Mesendoderm (in vitro differentiated cells): ENCODE measurements around the gene TIA1.

Experiments used
- DNase-seq: peaks from one replicate; pipeline ENCODE4 v3.0.0; 2013
- H2AK5ac ChIP-seq: 2 replicates; pipeline ENCODE4 v1.6.1; 2013; ENCODE audit warnings: low read length, inconsistent platforms
- H2BK120ac ChIP-seq: 2 replicates; pipeline ENCODE4 v1.6.1; 2013; ENCODE audit warnings: low read depth, mild to moderate bottlenecking, low read length, moderate library complexity, mixed read lengths
- H2BK15ac ChIP-seq: replicated peaks from 2 replicates; pipeline ENCODE4 v1.6.1; 2013; ENCODE audit warnings: low read depth, mild to moderate bottlenecking, moderate library complexity
- H2BK5ac ChIP-seq: 2 replicates; pipeline ENCODE4 v1.6.1; 2013; ENCODE audit warnings: low read length, inconsistent platforms
- H3K18ac ChIP-seq: 2 replicates; pipeline ENCODE4 v1.6.1; 2013; ENCODE audit warnings: mild to moderate bottlenecking, low read length, mixed read lengths
- H3K23ac ChIP-seq: one replicate; pipeline ENCODE4 v1.6.1; 2013; ENCODE audit warnings: low read length
- H3K27ac ChIP-seq: 2 replicates; pipeline ENCODE4 v1.5.1; 2013; ENCODE audit warnings: low read depth, mild to moderate bottlenecking, inconsistent platforms, low read length, moderate library complexity
- H3K27me3 ChIP-seq: 2 replicates; pipeline ENCODE4 v1.6.1; 2013; ENCODE audit warnings: low read length, control low read depth, mild to moderate bottlenecking, inconsistent platforms; ENCODE audit not compliant: insufficient read depth, poor library complexity
- H3K36me3 ChIP-seq: 2 replicates; pipeline ENCODE4 v1.6.1; 2013; ENCODE audit warnings: low read length, inconsistent platforms; ENCODE audit not compliant: control insufficient read depth, insufficient read depth
- H3K4ac ChIP-seq: one replicate; pipeline ENCODE4 v1.6.1; 2013; ENCODE audit warnings: low read depth, mild to moderate bottlenecking, low read length, moderate library complexity
- H3K4me1 ChIP-seq: 2 replicates; pipeline ENCODE4 v1.6.1; 2013; ENCODE audit warnings: low read depth, low read length, inconsistent platforms; ENCODE audit not compliant: control insufficient read depth
- H3K4me2 ChIP-seq: 2 replicates; pipeline ENCODE4 v1.6.1; 2013; ENCODE audit warnings: low read length
- H3K4me3 ChIP-seq: 2 replicates; pipeline ENCODE4 v1.5.1; 2013; ENCODE audit warnings: mild to moderate bottlenecking, low read length
- H3K56ac ChIP-seq: one replicate; pipeline ENCODE4 v1.6.1; 2013; ENCODE audit warnings: low read length
- H3K79me1 ChIP-seq: 2 replicates; pipeline ENCODE4 v1.6.1; 2013; ENCODE audit warnings: low read length, inconsistent platforms
- H3K79me2 ChIP-seq: 2 replicates; pipeline ENCODE4 v1.6.1; 2013; ENCODE audit warnings: mild to moderate bottlenecking, low read length; ENCODE audit not compliant: control insufficient read depth, insufficient read depth
- H3K9ac ChIP-seq: 2 replicates; pipeline ENCODE4 v1.6.1; 2013; ENCODE audit warnings: low read length, inconsistent platforms
- H4K5ac ChIP-seq: one replicate; pipeline ENCODE4 v1.6.1; 2013; ENCODE audit warnings: low read length
- H4K8ac ChIP-seq: one replicate; pipeline ENCODE4 v1.6.1; 2013; ENCODE audit warnings: low read depth, mild to moderate bottlenecking, control low read depth, low read length, moderate library complexity
- WGBS: extraction: QIAGEN DNeasy Blood & Tissue Kit; methylation state at CpG from one replicate; pipeline ENCODE4 v1.1.7; 2013; ENCODE audit warnings: low lambda C conversion rate, missing lambda C conversion rate; ENCODE audit not compliant: insufficient coverage; ENCODE audit errors: extremely low coverage; 5-methylcytosine and 5-hydroxymethylcytosine counted together

Gene TIA1

DNA sequence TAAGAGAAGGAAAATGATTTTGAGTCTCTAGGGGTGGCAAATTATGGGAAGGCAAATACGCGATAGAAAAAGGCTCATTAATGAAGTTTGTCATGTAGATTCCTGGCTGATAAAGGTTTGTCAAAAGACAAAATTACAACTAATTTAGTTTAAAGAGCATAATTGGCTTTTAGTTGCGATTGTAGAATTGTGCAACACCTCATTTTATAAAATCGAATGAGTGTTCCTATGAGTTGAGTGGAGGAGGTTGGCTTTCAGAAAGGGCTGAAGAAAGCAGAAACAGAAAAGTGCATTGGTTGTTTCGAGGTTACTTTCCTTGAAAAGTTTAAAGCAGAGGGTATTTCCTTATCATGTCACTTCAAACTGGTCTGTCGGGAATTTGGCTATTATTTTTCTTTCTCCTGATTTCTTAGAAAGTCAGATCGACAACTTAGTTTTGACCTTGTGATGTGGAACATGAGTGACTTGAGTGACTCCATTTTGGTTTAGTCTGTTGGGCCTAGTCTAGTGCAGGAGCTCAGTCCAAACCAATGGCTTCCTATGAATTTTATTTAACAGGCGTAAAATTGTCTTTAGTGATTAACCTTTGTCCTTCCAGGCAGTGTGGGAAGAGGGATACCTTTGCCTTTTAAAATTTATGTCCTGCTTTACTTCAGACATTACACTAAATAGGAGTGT, 7.3 kb upstream of the TIA1 start:
- Histone ChIP-seq H4K5ac (no peak overlapping the region), H3K79me1 (no peaks in the 10 kb centered on the region)
- WGBS = 100% methylated on average over 2 of the region's 8 CpGs

DNA sequence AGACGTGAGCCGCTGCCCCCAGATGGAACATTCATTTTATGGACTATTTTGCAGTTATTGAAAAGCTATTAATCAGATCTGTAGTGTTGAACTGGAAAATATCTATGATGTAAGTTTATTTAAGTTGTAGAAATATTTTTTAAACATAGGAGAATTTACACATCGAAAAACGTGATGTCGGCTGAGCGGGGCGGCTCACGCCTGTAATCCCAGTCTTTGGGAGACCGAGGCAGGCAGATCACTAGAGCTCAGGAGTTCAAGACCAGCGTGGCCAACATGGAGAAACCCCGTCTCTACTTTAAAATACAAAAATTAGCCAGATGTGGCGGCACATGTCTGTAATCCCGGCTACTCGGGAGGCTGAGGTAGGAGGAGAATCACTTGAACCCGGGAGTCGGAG, 2.0 kb upstream of the TIA1 start:
- Histone ChIP-seq H3K56ac (no peak overlapping the region), H2AK5ac (no peak overlapping the region), H3K9ac (no peak overlapping the region), H3K36me3 (no peaks in the 10 kb centered on the region), H3K4me1 (no peaks in the 10 kb centered on the region), H2BK15ac (no peak overlapping the region), H2BK120ac (no peak overlapping the region), H3K4me2 (no peak overlapping the region), H3K27ac (no peak overlapping the region), H3K4me3 (no peak overlapping the region), H3K23ac (no peak overlapping the region), H4K5ac (no peak overlapping the region), H3K18ac (no peak overlapping the region), H4K8ac (no peak overlapping the region), H3K79me1 (no peaks in the 10 kb centered on the region), H3K27me3 (no peaks in the 10 kb centered on the region), H3K4ac (no peak overlapping the region), H3K79me2 (peaks cover 28% of the 10 kb centered on the region), H2BK5ac (no peak overlapping the region)
- 100% methylated on average over 3 of the region's 16 CpGs for WGBS
- no peak for DNase-seq

More for the DNA sequence above, 7.3 kb upstream of the TIA1 start:
- no peak overlapping the region for H2BK5ac ChIP-seq
- no peak overlapping the region for H3K4ac ChIP-seq
- H3K4me1 ChIP-seq = no peaks in the 10 kb centered on the region
- no peak overlapping the region for H4K8ac ChIP-seq
- no peaks in the 10 kb centered on the region for H3K79me2 ChIP-seq
- no peak overlapping the region for H3K4me3 ChIP-seq
- no peak overlapping the region for H3K56ac ChIP-seq
- no peak overlapping the region for H3K18ac ChIP-seq
- no peak overlapping the region for H3K27ac ChIP-seq
- H3K27me3 ChIP-seq = no peaks in the 10 kb centered on the region
- no peak overlapping the region for H3K4me2 ChIP-seq
- peaks cover 2% of the 10 kb centered on the region for H3K36me3 ChIP-seq
- no peak overlapping the region for H2AK5ac ChIP-seq
- no peak for DNase-seq
- H3K9ac ChIP-seq = no peak overlapping the region
- no peak overlapping the region for H2BK15ac ChIP-seq
- no peak overlapping the region for H3K23ac ChIP-seq
- no peak overlapping the region for H2BK120ac ChIP-seq

DNA sequence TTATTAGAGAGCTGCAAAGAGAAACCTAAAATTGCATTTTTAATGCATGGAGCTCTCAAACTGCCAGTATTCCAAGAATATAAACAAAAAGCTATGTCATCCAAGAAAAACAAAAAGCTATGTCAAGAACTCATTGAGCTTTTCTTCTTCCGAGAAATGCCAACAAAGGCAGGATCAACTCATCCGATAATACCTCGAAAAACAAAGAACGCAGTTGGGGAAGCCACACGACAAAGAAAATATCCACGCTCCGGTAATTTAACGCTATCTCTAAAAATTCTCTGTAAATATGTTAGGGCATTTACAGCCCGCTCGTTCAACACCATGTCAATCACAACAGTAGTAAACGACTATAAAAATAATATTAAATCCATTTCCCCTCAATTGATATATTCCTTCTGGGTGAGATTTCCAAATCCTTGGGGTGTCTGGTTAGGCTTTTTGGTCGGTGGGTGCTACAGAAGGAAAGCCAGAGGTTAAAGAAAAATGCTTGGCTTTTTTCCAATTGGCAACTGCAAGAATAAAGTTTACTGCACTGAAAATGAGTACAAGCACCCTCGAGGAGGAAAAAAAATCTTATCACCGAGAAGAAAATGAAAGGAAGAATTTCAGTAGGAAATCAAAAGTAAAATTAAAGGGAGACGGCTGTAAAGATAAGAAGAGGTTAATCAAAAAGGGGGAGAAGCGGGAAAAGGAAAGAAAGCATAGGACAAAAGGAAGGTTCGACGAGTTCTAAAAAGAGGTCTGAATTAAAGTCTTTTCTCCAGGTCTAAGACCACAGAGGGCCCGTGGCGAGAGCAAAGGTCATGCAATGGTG, 856 bp downstream of the TIA1 start:
- no peak overlapping the region for H4K8ac ChIP-seq
- no peak for DNase-seq
- peak overlapping the region; percentile 97 for H2BK5ac ChIP-seq
- peak overlapping the region; percentile 97 for H3K23ac ChIP-seq
- peaks cover 6% of the 10 kb centered on the region for H3K4me1 ChIP-seq
- WGBS = no CpG with 5 or more reads among the region's 20 CpGs
- H2BK15ac ChIP-seq = no peak overlapping the region
- H3K18ac ChIP-seq = peak overlapping the region; percentile 51
- H3K4ac ChIP-seq = peak overlapping the region; percentile 82
- H2BK120ac ChIP-seq = no peak overlapping the region
- H3K36me3 ChIP-seq = no peaks in the 10 kb centered on the region
- peak overlapping the region; percentile 77 for H2AK5ac ChIP-seq
- H3K27ac ChIP-seq = peak overlapping the region; percentile 94
- no peaks in the 10 kb centered on the region for H3K27me3 ChIP-seq
- peak overlapping the region; percentile 80 for H3K4me3 ChIP-seq
- no peaks in the 10 kb centered on the region for H3K79me1 ChIP-seq
- H3K56ac ChIP-seq = peak overlapping the region; percentile 99
- H3K4me2 ChIP-seq = peak overlapping the region; percentile 68
- peak overlapping the region; percentile 84 for H4K5ac ChIP-seq
- H3K79me2 ChIP-seq = peaks cover 55% of the 10 kb centered on the region
- peak overlapping the region; percentile 95 for H3K9ac ChIP-seq

DNA sequence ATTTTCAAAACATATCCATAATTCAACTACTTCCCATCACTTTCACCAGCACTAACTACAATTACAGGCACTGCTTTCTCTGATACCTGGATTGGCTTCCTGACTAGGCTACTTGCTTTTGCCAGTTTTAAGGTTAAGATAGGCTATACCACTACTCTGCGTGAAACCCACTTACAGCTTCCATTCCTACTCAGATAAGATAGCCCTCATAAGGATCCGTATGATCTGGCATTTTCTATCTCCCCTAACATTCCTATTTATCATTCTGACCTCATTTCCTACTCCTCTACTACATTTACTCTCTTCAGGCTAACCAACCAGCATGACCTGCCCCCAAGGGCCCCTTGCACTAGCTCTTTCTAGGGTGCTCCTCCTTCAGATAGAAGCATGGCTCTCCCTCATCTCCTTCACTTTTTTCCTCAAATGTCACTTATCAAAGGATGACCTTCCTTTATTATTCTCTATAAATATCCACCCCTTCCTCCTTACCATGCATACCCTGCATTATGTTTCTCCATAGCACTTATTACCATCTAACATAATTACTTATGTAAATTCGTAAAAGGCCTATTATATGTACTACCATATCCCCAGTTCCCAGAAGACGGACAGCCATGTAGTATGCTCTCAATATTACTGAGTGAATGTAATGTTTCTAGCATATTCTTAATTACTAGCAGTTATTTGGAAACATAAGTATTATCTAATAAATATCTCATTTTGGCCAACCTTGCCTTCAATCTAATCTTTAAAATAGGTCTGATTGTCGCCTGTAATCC, 4.4 kb downstream of the TIA1 start:
- Histone ChIP-seq H3K4me3 (no peak overlapping the region), H2BK120ac (no peak overlapping the region), H3K79me1 (peaks cover 2% of the 10 kb centered on the region), H4K5ac (no peak overlapping the region), H3K18ac (no peak overlapping the region), H3K4me1 (peaks cover 7% of the 10 kb centered on the region), H3K23ac (no peak overlapping the region), H3K56ac (no peak overlapping the region), H3K36me3 (no peaks in the 10 kb centered on the region), H3K27me3 (no peaks in the 10 kb centered on the region), H3K79me2 (peaks cover 84% of the 10 kb centered on the region), H3K4ac (no peak overlapping the region), H2BK5ac (no peak overlapping the region), H2BK15ac (no peak overlapping the region), H4K8ac (no peak overlapping the region), H3K27ac (no peak overlapping the region), H2AK5ac (no peak overlapping the region), H3K4me2 (no peak overlapping the region), H3K9ac (no peak overlapping the region)
- peak; percentile 57 for DNase-seq
- WGBS = no CpG with 5 or more reads among the region's 5 CpGs

DNA sequence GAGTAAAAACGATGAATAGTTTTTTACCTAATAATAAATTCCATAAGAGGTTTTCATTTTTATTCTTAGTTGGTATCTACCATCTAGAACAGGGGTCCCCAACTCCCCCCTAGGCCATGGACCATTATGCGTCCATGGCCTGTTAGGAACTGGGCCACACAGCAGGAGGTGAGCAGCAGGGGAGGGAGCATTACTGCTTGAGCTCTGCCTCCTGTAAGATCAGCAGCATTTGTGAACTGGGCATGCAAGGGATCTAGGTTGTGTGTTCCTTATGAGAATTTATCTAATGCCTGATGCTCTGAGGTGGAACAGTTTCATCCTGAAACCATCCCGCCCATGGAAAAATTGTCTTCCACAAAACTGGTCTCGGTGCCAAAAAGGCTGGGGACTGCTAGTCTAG, 5.9 kb downstream of the TIA1 start:
- H2BK15ac ChIP-seq = no peak overlapping the region
- peaks cover 81% of the 10 kb centered on the region for H3K79me2 ChIP-seq
- no peak overlapping the region for H4K5ac ChIP-seq
- no peak overlapping the region for H3K18ac ChIP-seq
- peak overlapping the region; percentile 22 for H3K4me2 ChIP-seq
- H3K4me3 ChIP-seq = no peak overlapping the region
- no peak overlapping the region for H3K56ac ChIP-seq
- H3K9ac ChIP-seq = no peak overlapping the region
- H3K36me3 ChIP-seq = no peaks in the 10 kb centered on the region
- no peak overlapping the region for H2AK5ac ChIP-seq
- H4K8ac ChIP-seq = no peak overlapping the region
- DNase-seq = no peak
- no peak overlapping the region for H3K27ac ChIP-seq
- H3K4me1 ChIP-seq = peaks cover 7% of the 10 kb centered on the region
- no peaks in the 10 kb centered on the region for H3K27me3 ChIP-seq
- H3K79me1 ChIP-seq = peaks cover 2% of the 10 kb centered on the region
- no peak overlapping the region for H3K4ac ChIP-seq
- H2BK120ac ChIP-seq = no peak overlapping the region
- no peak overlapping the region for H3K23ac ChIP-seq
- WGBS = no CpG with 5 or more reads among the region's 4 CpGs
- no peak overlapping the region for H2BK5ac ChIP-seq
